ENCODE results near the gene DOCK2.

The DOCK2 gene

DNA sequence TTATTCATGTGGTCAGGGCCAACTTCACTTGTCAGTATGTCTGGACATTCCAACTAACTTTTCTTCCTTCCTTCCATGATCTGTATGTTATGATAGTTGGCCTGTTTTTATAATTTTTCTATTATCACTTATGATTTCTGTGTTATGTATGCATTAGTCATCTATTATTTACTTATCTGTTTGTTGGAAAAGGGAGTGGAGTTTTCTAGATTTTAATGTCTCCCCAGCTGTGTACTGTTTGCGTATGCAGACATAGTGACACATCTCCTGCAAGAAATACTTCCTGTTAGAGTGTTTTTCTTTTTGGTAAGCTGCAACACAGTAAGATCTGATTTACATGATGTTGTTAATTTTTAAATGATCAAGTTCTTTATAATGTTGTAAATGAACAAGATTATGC, 351.9 kb downstream of the DOCK2 start:
- no peak for DNase-seq (ENCODE audit: low spot score)

GRCh38 chr5:169989365-169989764, 352.3 kb downstream of the DOCK2 start:
- no peak for DNase-seq (ENCODE audit: low spot score)

- DNase-seq (ENCODE audit: low spot score) = no peak
These were observed 354.2 kb downstream of the DOCK2 start for GRCh38 chr5:169991115-169991869.

DNA sequence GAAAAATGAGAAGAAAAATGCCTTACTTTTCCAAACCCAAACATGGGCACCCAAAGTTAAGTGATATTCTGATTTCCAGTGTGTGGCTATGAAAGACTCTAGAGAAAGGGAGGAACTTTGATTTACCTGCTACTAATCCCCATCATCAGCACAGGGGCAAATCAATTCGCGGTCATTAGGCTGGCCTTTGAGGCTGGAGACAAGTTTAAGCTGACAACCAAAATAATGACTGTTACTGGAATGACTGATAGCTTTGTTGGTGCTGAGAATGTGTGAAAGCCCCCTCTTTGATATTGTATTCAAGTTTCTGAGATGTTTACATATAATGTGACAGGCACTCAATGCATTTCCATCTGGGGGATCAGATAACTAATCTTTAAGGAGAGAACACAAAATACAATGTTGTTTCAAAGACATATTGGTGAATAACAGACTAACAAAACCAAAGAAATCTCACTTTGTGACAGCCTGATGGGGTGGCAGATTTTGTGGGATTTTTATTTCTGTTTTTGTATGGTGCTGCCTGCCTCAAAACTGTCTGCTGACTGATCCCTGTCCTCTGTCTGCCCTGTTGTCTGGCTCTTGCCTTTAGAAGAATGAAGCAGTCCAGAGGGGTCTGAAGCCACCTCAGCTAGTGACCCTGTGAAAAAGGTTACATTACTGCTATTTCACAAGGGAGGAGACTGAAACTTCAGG, 355.9 kb downstream of the DOCK2 start:
- DNase-seq (ENCODE audit: low spot score) = no peak

- DNase-seq (ENCODE audit: low spot score) = no peak
These were observed 356.4 kb downstream of the DOCK2 start for GRCh38 chr5:169993485-169993790.

GRCh38 chr5:169997798-169998197, 360.7 kb downstream of the DOCK2 start:
- no peak for DNase-seq (ENCODE audit: low spot score)

DNA sequence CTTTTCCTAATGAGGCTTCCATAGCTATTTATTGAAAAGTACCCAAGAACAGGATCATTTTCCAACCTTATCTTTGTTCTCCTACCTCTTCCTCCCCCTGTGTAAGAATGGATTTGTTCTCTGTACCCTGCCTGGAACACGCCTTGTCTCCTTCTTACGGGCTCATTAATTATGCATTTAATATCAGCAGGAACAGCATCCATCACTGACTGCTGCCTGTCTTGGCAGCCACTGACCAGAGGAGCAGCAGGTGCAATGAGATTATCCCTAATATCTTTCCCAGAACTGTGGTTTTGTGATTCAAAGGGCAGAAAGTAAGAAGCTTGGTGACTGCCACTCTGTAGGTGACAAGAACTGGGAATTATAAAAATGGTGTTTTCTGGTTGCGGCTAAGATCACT, 362.5 kb downstream of the DOCK2 start:
- no peak for DNase-seq (ENCODE audit: low spot score)

GRCh38 chr5:170000155-170000554, 363.1 kb downstream of the DOCK2 start:
- no peak for DNase-seq (ENCODE audit: low spot score)

GRCh38 chr5:170006021-170006420, 368.9 kb downstream of the DOCK2 start:
- no peak for DNase-seq (ENCODE audit: low spot score)

GRCh38 chr5:170008376-170008775, 371.3 kb downstream of the DOCK2 start:
- DNase-seq (ENCODE audit: low spot score) = no peak

DNA sequence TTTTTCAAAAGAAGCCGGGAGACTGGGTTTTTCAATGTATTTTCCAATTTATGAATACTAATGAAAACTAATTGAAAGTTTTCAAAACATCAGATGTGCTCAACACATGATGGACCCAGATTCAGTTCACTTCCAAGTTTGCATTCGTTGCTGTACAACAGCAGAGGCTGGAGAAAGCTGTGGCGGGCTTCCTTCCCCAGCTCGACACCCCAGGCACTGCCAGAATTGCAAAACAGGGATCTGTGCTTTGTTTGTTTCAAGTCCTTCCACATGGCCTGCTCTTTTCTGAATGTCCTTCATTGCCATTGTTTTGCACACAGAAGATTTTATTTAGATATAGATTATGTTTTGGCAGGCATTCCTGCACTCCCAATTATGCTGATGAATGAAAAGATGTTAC, 373.5 kb downstream of the DOCK2 start:
- DNase-seq (ENCODE audit: low spot score) = no peak

DNA sequence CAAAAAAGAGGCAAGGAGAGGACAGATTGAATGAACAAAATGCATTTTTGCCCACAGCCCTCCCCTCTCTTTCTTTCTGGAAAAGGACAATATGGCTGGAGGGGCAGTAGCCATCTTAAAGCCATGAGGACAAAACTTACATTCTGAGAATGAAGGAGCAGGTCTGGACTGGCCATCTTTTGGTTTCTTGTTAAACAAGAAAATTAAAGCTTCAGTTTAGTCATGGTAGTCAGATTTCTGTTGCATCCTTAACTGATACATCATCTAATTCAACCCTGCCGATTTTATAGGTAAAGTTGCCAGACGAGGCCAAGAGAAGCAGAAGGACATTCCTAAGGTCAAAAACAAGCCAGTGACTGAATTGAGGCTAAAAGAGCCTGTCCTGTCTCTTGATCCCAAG, 374.7 kb downstream of the DOCK2 start:
- no peak for DNase-seq (ENCODE audit: low spot score)

- no peak for DNase-seq (ENCODE audit: low spot score)
These were observed 375.5 kb downstream of the DOCK2 start for GRCh38 chr5:170012622-170013021.

- no peak for DNase-seq (ENCODE audit: low spot score)
These were observed 383.3 kb downstream of the DOCK2 start for GRCh38 chr5:170020423-170020822.

- DNase-seq (ENCODE audit: low spot score) = no peak
These were observed 384.4 kb downstream of the DOCK2 start for GRCh38 chr5:170021506-170021905.

DNA sequence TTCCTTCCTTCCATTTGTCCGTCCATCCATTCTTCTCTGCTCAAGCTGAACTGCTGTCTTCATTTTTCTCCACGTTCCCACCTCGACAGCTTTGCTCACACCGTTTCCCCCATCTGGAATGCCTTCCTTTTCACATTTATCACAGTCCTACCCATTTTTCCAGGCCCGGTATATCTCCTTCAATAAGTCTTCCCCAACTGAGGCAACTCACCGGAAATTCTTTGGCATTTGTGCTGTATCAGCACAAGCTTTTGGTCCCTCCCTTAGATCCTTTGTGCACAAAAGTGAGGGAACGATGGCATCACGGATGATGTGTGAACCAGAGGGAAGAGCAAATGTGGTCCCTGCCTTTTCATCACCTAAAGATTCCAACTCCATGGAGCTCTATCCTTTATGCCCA, 388.8 kb downstream of the DOCK2 start:
- DNase-seq (ENCODE audit: low spot score) = no peak

GRCh38 chr5:170028124-170028523, 391.0 kb downstream of the DOCK2 start:
- DNase-seq (ENCODE audit: low spot score) = no peak

GRCh38 chr5:170034231-170034630, 397.2 kb downstream of the DOCK2 start:
- no peak for DNase-seq (ENCODE audit: low spot score)

GRCh38 chr5:170038241-170038640, 401.2 kb downstream of the DOCK2 start:
- DNase-seq (ENCODE audit: low spot score) = no peak

- DNase-seq (ENCODE audit: low spot score) = no peak
These were observed 402.8 kb downstream of the DOCK2 start for GRCh38 chr5:170039830-170040229.

GRCh38 chr5:170046241-170046640, 409.2 kb downstream of the DOCK2 start:
- DNase-seq (ENCODE audit: low spot score) = no peak

DNA sequence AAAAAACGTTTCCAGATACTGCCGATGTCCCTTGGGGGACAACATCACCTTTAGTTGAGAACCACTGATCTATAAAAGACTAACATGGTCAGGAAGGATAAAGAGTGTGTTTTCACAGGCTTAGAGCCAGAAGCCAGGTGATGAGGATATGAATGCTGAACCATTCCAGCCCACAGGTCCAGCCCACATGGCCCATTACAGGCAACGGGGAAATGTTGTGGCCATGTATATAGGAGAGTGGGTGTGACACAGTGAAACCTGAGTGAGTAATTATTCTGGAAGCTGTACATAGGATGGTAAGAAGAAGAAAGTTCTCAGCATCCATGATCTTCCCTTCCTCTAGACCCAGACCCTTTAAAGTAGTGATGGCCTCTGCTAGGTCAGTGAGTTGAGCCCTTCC, 412.6 kb downstream of the DOCK2 start:
- no peak for DNase-seq (ENCODE audit: low spot score)

- no peak for DNase-seq (ENCODE audit: low spot score)
These were observed 416.8 kb downstream of the DOCK2 start for GRCh38 chr5:170053896-170054295.

- DNase-seq (ENCODE audit: low spot score) = no peak
These were observed 418.5 kb downstream of the DOCK2 start for GRCh38 chr5:170055606-170056005.

All from CD4-positive, alpha-beta T cell treated with Interleukin-6 at 100 ng/mL for 8 hours (primary cell).